ENCODE data around the gene COQ5.
"Not testable (repeated sequence)": the region's sequence is repeated elsewhere in the genome, so short reads cannot be mapped to it uniquely, and the experiment has no call there.

COQ5 gene

DNA sequence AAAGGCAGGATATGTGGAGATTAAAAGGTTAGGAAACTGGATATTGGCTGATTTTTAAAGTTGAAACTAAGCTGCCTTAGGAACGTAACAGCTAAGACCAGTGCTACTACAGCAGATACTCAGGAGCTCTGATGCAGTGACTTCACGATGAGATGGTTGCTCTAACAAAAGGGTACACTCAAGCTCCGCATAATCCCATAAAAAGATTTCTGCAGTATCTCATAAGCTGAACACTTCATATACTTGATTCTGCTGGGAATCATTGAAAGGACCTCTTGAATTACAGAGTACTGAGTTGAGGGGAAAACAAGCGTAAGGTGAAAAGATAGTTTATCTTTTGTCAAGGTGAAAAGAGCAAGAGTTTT lies 8.9 kb upstream of the COQ5 start:
- no peak overlapping the region for H3K4me3 ChIP-seq (ENCODE audit: low read length)
- TF ChIP-seq, protein P1, sequence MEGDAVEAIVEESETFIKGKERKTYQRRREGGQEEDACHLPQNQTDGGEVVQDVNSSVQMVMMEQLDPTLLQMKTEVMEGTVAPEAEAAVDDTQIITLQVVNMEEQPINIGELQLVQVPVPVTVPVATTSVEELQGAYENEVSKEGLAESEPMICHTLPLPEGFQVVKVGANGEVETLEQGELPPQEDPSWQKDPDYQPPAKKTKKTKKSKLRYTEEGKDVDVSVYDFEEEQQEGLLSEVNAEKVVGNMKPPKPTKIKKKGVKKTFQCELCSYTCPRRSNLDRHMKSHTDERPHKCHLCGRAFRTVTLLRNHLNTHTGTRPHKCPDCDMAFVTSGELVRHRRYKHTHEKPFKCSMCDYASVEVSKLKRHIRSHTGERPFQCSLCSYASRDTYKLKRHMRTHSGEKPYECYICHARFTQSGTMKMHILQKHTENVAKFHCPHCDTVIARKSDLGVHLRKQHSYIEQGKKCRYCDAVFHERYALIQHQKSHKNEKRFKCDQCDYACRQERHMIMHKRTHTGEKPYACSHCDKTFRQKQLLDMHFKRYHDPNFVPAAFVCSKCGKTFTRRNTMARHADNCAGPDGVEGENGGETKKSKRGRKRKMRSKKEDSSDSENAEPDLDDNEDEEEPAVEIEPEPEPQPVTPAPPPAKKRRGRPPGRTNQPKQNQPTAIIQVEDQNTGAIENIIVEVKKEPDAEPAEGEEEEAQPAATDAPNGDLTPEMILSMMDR (conservative IDR thresholded peaks at IDR 0.05; ENCODE audit: low read length): no peak
- DNase-seq (ENCODE audit: low read depth): no peak

DNA sequence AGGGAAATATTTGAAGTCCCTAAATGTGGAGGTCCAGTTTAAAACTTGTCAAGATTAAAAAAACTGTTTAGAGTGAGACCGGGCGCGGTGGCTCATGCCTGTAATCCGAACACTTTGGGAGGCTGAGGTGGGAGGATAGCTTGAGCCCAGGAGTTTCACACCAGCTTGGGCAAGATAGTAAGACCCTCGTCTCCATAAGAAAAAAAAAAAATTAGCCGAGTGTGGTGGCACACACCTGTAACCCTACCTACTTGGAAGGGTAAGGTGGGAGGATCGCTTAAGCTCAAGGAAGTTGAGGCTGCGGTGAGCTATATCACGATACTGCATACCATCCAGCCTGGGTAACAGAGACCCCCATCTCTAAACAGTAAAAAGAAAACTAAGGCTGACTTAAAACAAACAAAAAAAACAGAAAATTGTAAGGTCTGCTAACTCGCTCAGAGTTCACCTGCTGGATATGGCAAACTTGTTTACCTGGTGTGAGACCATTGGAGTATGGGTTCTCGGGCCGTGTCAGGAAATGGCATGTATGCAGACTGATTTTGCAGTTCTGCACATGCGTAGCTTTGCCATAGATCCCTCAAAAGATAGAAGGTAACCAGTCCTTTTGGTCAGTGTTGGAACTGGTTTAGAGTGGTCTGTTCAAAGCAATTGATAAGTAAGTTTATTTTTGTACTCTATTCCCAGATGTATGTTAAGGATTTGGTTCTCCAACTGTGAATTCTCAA lies 7.3 kb upstream of the COQ5 start:
- no peak for DNase-seq (ENCODE audit: low read depth)
- peak overlapping the region; percentile 95 for H3K4me3 ChIP-seq (ENCODE audit: low read length)
- TF ChIP-seq, protein P1 (conservative IDR thresholded peaks at IDR 0.05; ENCODE audit: low read length): no peak

DNA sequence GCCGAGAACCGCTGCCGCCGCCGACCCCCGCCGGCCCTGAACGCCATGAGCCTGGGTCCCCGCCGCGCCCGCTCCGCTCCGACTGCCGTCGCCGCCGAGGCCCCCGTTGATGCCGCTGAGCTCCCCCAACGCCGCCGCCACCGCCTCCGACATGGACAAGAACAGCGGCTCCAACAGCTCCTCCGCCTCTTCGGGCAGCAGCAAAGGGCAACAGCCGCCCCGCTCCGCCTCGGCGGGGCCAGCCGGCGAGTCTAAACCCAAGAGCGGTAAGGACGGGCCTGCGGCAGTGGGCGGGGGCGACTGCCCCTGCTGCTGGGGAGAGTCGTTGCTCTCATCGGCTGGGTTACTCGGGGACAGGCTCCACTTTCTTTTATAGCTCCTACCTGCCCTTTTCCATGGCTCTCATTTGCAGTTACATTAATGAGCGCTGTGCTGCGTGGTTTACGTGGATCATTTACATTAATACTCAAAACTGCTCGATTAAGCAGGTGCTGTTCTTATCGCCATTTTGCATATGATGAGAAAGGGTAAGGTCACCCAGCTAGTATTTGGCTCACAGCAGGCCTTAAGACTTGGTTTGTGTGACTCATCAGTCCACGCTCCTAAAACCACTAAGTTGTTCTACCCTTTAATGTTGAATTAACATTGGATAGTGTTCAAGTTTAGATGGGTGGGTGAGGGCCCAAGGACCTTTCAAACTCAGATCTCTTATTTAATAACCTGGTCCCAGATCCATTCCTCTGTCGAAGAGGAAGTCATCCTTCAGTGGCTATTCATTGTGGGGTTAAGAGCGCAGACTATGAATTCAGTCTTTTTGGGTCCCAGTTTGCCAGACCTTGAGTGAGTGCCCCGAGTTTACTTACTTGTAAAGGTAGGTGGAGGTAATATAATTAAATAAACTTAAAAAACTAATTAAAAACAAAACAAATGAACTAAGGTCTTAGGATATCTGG lies 6.0 kb upstream of the COQ5 start:
- peak overlapping the region; percentile 95 for H3K4me3 ChIP-seq (ENCODE audit: low read length)
- DNase-seq (ENCODE audit: low read depth): peak; percentile 76
- TF ChIP-seq, protein P1 (conservative IDR thresholded peaks at IDR 0.05; ENCODE audit: low read length): no peak

DNA sequence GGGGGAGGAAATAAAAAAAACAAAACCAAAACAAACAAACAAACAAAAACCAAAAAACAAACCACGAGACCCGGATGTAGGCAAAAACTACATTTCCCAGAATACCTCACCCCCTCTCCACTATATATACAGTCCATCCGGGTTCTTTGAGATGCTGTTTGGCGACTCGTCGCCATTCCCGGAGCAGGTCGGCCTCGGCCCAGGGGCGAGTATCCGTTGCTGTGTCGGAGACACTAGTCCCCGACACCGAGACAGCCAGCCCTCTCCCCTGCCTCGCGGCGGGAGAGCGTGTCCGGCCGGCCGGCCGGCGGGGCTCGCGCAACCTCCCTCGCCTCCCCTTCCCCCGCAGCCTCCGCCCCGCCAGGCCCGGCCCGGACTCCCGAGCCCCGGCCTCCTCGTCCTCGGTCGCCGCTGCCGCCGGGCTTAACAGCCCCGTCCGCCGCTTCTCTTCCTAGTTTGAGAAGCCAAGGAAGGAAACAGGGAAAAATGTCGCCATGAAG lies 5.3 kb upstream of the COQ5 start, which contains the start of gene RNF10:
TSS of gene RNF10 (plus strand) at position 154 of the 500 bp plus-strand sequence. CDS start 456 bp downstream, outside the sequence.
- TF ChIP-seq, protein P1 (conservative IDR thresholded peaks at IDR 0.05; ENCODE audit: low read length): no peak
- H3K4me3 ChIP-seq (ENCODE audit: low read length): peak within 1 kb of the TSS; percentile 95
- DNase-seq (ENCODE audit: low read depth): peak; percentile 86

DNA sequence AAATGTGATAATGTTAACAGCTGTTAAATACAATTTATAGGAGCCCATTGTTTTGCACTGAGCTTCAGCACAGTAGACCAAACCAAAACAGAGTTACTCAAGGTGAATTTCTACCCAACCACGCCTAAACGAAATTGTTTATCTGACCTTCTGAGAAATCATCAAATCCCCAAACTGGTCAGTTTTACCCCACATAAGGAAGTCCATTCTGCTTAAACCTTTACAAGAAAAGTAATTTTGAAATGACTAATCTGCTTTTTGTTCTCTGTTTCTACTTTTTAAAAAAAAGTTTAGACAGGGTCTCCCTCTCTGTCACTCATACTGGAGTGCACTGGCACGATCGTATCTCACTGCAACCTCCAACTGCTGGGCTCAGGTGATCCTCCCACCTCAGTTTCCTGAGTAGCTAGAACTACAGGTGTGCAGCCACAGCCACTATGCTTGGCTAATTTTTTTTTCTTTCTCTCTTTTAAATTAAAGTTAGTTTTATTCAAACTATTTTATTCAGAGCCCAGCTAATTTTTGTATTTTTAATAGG lies 3.8 kb upstream of the COQ5 start:
- H3K4me3 ChIP-seq (ENCODE audit: low read length): no peak overlapping the region
- DNase-seq (ENCODE audit: low read depth): no peak

DNA sequence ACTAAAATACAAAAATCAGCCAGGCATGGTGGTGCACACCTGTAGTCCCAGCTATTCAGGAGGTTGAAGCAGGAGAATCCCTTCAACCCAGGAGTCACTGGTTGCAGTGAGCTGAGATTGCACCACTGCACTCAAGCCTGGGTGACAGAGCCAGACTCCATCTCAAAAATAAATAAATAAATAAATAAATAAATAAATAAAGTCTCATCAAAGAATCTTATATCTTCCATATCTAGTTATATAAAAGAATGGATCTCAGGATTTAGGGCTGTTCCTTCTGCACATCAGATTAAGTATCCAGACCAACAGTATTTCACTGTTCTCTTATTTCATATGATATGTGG lies 1.4 kb upstream of the COQ5 start:
- H3K4me3 ChIP-seq (ENCODE audit: low read length): peak overlapping the region; percentile 91
- DNase-seq (ENCODE audit: low read depth): not testable (repeated sequence)

More for the DNA sequence above, 3.8 kb upstream of the COQ5 start:
- TF ChIP-seq, protein P1 (conservative IDR thresholded peaks at IDR 0.05; ENCODE audit: low read length): no peak

DNA sequence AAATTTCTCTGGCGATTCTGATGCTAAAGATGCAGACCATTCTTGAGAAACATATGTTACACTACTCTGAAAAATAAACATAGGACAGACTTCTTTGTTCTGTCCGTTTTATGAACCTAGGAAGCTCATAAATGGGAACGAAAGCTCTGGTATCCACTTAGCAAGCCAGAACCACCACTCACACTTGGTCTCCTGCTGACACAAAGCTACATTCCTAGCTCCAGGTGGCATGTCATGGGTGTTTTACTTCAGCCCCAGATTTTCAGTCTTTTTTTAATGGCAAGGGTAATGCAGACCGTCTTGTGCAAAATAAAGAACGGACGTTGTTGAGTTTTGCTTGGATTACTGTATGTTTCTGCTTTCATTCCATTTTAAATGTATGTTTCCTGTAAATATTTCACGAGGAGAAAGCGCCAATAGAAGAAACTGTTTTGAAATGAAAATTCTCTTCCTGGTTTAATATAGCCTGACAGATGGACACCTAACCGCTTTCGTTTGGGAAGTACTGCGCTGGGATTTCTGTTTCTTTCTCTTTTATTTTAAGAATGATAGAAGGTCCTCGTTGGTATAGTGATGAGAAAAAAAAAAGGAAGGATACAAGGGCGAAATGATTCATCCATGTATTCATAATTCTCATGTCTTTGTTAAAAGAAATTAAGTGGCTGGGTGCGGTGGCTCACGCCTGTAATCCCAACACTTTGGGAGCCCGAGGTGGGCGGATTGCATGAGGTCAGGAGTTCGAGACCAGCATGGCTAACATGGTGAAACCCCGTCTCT lies 871 bp upstream of the COQ5 start:
- H3K4me3 ChIP-seq (ENCODE audit: low read length): peak overlapping the region; percentile 91
- TF ChIP-seq, protein P1 (conservative IDR thresholded peaks at IDR 0.05; ENCODE audit: low read length): peak; percentile 42
- peak; percentile 49 for DNase-seq (ENCODE audit: low read depth)

Data from AG10803 (cell line).